GM19351 (cell line): Measurements from ENCODE around the gene HECTD4.

Experiments
- ATAC-seq: cut with Tn5 transposase; IDR thresholded peaks from one replicate; pipeline ENCODE4 v1.9.1; 2021; ENCODE audit warnings: mild to moderate bottlenecking, moderate library complexity; ENCODE audit not compliant: unreplicated experiment

HECTD4 gene

GRCh38 chr12:112185093-112185923 lies 196.9 kb downstream of the HECTD4 start:
- ATAC-seq: no peak

- no peak for ATAC-seq
Observed at GRCh38 chr12:112184056-112184887, 198.0 kb downstream of the HECTD4 start.

- no peak for ATAC-seq
Observed at GRCh38 chr12:112183141-112184021, 198.8 kb downstream of the HECTD4 start.

GRCh38 chr12:112182499-112182898 lies 199.7 kb downstream of the HECTD4 start:
- no peak for ATAC-seq

- ATAC-seq: no peak
Observed at GRCh38 chr12:112180422-112180821, 201.8 kb downstream of the HECTD4 start.

GRCh38 chr12:112179916-112180315 lies 202.3 kb downstream of the HECTD4 start:
- no peak for ATAC-seq

- no peak for ATAC-seq
Observed at GRCh38 chr12:112179341-112179740, 202.9 kb downstream of the HECTD4 start.

- ATAC-seq: no peak
Observed at GRCh38 chr12:112178796-112179195, 203.4 kb downstream of the HECTD4 start.

GRCh38 chr12:112176321-112177010 lies 205.8 kb downstream of the HECTD4 start:
- no peak for ATAC-seq

GRCh38 chr12:112175361-112176155 lies 206.7 kb downstream of the HECTD4 start:
- ATAC-seq: no peak

GRCh38 chr12:112172556-112173324 lies 209.5 kb downstream of the HECTD4 start:
- ATAC-seq: no peak

- no peak for ATAC-seq
Observed at GRCh38 chr12:112170971-112171596, 211.1 kb downstream of the HECTD4 start.

GRCh38 chr12:112170376-112170775 lies 211.9 kb downstream of the HECTD4 start:
- no peak for ATAC-seq

- no peak for ATAC-seq
Observed at GRCh38 chr12:112169966-112170365, 212.3 kb downstream of the HECTD4 start.

- ATAC-seq: no peak
Observed at GRCh38 chr12:112169161-112169872, 212.9 kb downstream of the HECTD4 start.

- ATAC-seq: no peak
Observed at GRCh38 chr12:112168561-112168971, 213.7 kb downstream of the HECTD4 start.

GRCh38 chr12:112167718-112168525 lies 214.3 kb downstream of the HECTD4 start:
- no peak for ATAC-seq
